ENCODE measurements around the gene PREB. TPM values are rescaled to one million over a fixed set of nuclear protein-coding genes. Genes with fewer than 3 reads are reported as not detected.
A peak's percentile ranks its signal among the peaks of the same experiment; 100 is the strongest.
"Not testable (repeated sequence)": the region's sequence is repeated elsewhere in the genome, so short reads cannot be mapped to it uniquely, and the experiment has no call there.

PREB gene
- total RNA-seq, 2 donors from 2014 or later = 50.1 to 51.5 TPM

DNA sequence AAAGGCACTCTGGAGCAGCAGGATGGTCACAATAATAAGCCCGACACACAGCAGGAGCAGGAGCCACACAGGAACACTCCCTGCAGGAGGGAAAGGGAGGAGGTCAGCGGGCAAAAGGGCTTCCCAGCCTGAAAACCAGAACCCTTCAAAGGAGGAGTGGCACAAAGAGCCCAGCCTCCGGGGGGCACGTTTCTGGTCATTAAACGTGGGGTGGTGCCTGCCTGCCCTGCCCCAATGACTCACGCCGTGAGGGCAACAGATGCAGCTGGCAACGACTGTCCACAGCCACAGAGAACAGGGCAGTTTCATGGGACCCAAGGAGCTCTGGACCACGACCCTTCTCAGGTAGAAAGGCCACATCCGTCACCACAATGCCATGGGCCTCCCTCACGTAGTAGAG lies 3.0 kb downstream of the PREB start:
- intact Hi-C loops (cut with DNase I) = no loop called here
- no peak for ATAC-seq
- no peak for DNase-seq

DNA sequence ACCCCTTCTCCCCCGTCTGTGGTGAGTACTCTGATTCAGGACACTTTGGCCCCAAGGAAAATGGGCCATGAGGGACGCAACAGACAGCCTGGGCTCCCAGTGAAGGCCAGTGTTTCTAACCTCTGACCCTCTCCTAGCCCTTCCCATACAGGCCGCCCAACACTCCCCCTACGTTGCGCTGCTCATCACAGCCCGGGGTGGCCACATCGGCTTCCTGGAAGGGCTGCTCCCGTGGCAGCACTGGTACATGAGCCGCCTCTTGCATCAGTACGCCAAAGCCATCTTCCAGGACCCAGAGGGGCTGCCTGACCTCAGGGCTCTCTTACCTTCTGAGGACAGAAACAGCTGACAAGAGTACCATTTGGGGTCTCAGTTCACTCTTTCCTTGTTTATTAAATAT lies 4.0 kb downstream of the PREB start:
- intact Hi-C loops (cut with DNase I) = no loop called here
- ATAC-seq = no peak

DNA sequence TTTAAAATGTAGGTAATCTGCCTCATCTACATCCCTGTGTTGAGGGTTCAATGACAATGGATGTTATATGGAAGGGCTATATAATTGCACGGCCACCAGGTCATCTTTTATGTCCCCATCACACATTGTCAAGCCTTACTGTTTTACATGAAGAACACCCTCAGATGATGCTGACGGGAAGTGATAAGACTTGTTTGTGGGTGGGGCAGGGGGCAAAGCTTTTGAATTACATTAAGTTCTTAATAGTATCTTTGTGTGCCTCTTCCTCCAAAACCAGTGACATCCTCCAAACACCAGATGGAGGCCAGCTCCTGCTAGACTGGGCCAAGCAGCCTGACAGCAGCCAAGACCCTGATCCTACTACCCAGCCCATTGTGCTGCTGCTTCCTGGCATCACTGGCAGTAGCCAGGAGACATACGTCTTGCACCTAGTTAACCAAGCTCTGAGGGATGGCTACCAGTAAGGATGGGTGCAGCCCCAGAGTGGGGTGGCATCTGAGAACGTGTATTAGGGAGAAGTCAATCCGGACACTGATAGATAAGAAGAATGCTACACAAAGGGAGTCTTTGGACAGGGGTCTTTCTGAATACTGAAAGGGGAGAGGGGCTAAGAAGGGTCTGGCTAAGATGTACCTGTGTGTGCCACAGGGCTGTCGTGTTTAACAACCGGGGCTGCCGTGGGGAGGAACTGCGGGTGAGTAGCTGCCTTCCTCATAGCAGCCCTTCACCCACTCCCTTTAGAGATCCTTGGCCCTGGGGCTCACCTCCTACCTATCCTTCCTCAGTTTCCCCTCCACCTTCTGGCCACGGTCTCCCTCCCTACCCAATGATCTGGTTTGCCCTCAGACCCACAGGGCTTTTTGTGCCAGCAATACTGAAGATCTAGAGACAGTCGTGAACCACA lies 5.5 kb downstream of the PREB start:
- ATAC-seq (no peak), DNase-seq (no peak)
- intact Hi-C loops (cut with DNase I) = no loop called here

More for the DNA sequence above, 4.0 kb downstream of the PREB start:
- DNase-seq = no peak

DNA sequence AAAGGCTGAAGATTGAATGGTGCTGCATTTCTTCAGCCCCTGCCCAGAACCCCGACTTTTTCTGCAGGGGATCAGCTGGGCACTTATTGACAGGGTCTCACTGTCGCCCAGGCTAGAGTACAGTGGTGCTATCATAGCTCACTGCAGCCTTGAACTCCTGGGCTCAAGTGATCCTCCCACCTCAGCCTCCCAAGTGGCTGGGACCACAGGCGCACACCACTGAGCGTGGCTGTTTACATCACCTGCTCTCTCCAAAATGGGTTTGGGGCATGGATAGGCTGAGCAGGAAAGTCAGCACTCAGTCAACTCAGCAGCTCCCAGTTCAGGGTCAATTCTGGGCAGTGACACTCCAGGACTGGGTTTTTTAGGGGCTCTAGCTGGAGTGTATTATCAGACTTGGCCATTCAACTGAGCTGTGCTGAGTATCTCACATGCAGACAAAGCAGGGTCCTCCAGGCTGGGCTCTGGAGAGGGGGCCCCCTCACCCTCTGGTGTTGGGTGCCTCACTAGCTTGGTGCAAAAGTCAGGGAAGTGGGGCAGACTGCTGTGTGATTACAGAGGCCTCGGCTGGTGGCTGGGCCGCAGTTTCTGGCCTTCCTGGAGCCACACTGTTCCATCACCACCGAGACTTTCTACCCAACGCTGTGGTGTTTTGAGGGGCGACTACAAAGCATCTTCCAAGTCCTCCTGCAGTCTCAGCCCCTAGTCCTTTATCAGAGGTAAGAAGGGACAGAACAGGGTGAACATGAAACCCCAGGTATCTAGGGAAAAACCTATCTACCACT lies 6.4 kb downstream of the PREB start:
- intact Hi-C loops (cut with DNase I) = no loop called here
- DNase-seq (no peak), ATAC-seq (no peak)

DNA sequence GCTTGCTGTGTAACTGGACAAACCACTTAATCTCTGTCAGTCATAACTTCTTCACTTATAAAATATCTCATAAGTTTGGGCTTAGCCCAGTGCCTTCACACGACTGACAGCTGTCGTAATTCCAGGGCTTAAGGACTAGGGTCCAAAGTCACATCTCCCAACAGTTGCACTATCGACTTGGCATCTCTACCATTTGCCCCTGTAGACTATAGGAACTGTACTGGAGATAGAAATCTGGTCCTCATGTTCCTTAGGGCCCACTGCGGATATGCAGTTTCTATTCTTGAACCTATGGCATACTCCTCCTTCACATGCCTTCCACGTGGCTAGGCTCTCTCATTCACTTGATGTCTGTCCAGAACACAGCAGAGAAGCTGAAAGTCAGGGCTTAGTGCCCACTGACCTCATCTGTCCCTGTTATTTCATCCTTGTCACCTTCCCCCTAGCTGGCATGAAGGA lies 8.2 kb downstream of the PREB start:
- intact Hi-C loops (cut with DNase I) = no loop called here
- ATAC-seq = peak; percentile 4 to 62
- DNase-seq = no peak

DNA sequence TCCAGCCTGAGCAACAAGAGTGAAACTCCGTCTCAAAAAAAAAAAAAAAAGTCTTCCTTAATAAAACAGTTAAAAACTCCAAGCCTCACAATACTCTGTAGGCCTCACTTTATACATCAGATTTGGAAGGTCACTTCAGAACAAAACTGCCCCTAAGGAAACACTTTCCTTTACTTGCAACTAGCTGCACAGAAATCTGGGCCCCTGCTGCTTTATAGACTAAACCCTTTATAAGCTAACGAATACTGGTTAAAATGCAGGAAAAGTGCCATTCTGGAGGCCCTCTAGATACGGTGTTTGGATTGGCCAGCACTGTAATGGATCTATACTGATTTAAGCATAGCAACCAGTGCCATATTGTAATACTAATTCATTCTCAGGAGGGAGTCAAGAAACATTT lies 9.3 kb downstream of the PREB start:
- intact Hi-C loops (cut with DNase I) = no loop called here
- ATAC-seq = no peak

DNA sequence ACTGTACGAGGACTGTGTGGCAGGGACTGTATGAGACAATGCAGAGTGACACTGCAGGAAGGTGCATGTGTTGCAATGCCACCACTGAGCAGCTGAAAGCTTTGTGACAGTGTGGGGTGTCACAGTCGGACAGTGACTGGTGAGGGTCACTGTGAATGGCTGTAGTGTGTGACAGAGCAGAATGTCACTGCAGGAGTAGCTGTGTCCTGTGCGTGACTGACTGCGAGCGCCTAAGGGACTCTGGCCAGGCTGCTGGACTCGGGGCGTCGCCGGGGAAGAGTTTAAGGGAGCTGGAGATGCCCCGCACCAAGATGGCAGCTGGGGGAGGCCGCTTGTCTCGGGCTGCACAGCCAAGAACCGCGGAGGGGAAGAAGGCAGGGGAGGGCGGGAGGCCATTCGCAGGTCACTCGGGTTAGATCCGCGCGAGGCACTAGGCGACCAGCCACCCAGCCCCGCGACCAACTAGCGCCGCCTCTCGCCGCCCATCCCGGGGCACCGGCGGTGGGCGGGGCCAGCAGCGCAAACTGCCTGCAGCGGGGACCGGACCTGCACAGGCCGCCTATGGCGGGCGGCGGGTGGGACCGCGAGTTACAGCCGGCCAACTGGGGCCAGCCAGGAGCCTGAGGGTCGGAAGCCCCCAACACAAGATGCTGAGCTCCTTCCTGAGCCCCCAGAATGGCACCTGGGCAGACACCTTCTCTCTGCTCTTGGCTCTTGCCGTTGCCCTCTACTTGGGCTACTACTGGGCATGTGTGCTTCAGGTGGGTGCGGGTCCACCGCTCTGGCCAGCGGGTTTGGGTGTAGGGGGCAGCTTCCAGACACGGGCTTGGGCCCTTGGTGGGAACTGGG lies 10.9 kb downstream of the PREB start, which contains the start of gene ABHD1:
ABHD1 (plus strand) TSS at position 514 of the 849 bp plus-strand sequence; CDS start at position 648, 134 bp downstream.
- DNase-seq (peak; percentile 74), ATAC-seq (peak; percentile 84 to 86)
- intact Hi-C loops (cut with DNase I) = no loop called here

More for the DNA sequence above, 9.3 kb downstream of the PREB start:
- no peak for DNase-seq

DNA sequence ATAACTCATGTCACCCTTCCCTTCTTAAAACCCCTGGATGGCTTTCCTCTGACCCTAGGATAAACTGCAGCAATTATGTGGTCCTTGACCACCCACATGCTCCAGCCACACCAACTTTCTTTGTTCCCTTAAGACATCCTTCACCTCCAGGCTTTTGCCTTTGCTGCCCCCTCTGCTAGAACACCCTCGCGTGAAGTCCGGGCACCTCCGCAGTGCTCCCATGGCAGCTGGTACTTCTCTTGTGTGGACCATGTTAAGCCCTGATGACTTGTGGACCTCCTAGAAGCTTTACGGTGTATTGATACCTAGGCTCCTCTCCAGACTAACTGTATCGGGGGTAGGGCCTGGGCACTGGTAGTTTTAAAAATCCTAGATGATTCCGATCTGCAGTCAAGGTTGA lies 11.6 kb downstream of the PREB start:
- DNase-seq = no peak
- intact Hi-C loops (cut with DNase I) = no loop called here
- ATAC-seq = no peak

DNA sequence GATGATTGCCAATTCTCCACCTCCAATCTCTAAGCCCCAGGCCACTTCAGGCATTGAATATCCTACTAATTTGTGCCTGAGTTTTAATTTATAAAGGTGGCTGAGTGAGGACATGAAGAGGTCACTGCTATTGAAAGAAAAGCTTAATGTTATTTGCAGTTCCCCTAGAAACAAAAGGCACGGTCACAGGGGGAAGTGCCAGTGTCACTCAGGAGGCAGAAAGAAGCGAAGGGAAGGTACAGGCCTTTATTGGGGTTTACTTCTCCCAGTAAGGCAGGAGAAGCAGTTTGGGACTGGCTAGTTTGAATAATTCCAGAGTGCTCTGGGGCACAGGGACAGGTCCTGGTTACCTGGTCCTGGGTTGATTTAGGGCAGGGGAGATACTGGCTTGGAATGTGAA lies 12.5 kb downstream of the PREB start:
- ATAC-seq = no peak
- intact Hi-C loops (cut with DNase I) = no loop called here

DNA sequence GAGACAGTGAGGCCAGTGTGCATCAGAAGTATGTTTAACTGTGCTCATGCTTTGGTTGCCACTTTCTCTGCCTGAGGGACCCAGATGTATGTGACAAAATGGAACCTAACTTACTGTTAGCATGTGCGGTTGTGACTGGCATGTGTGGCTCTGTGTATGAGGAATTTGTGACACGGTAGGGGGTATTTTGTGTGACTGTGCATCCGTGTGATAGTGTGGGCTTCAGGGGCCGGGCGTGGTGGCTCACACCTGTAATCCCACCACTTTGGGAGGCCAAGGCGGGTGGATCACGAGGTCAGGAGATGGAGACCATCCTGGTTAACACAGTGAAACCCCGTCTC lies 15.1 kb downstream of the PREB start:
- ATAC-seq; intact Hi-C loops (cut with DNase I); DNase-seq: not testable (repeated sequence)

More for the DNA sequence above, 12.5 kb downstream of the PREB start:
- no peak for DNase-seq

DNA sequence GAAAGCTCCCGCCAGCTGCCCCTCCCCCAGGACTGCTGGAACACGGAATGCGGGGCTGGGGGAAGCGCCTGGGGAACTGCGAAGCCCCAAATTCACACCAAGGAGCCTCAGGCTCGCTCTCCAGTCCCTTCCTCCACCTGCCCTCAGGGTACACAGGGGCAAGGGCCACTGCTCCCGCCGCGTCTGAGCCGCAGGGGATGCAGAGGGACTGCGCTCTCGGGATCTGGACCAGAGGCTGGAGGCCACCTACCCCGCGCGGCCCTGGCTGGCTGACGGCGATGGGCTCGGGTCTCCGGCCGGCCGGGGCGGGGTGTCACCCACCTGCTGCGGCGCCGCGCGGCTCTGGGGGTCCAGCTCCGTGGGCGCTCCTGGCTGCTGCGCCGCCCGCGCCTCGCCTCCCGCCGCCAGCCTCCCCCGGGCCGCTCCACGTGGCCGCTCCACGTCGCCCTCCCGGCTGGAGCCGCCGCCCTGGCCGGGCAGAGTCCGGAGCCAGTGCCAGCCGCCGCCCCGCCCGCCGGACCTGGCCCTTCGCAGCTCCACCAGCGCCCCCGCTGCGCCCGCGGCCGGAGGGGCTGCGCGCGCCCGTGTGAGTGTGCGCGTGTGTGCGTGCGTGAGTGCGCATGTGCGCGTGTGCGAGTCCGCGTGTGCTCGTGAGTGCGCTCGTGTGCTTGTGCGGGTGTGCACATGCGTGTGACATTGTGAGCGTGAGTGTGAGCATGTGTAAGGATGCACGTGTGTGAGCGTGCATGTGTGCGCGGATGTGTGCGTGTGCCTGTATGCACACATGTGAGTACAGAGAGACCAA lies 15.7 kb downstream of the PREB start, which contains the start of gene CGREF1:
CGREF1 (minus strand) TSS at position 604 of the 805 bp plus-strand sequence. CDS start 14,762 bp downstream, outside the sequence.
- intact Hi-C loops (cut with DNase I) = no loop called here
- DNase-seq (no peak), ATAC-seq (peak; percentile 20 to 28)

DNA sequence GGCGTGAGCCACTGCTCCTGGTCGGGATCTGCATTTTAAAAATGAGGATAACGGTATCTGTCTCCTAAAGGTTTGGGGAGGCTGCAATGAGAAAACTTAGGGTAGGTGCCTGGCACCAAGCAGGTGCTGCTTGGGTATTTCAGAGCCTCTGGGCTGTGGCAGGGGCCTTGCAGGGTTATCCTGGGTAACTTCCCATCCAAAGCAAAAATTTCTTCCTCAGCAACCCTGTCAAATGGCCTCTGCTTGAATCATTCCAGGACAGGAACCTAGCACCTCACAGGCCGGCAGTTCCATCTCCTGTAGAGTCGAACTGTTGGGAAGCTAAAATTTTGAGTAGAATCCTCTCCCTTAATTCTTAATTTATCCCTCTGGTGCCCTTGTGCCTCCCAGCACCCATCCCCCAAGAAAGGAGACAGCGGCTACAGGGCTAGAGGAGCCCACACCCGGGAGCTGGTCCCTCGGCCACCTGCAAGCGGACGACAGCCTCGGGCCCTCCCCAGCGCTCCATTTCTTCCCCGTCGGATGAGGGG lies 16.4 kb downstream of the PREB start:
- no peak for DNase-seq
- ATAC-seq = no peak
- intact Hi-C loops (cut with DNase I) = no loop called here

DNA sequence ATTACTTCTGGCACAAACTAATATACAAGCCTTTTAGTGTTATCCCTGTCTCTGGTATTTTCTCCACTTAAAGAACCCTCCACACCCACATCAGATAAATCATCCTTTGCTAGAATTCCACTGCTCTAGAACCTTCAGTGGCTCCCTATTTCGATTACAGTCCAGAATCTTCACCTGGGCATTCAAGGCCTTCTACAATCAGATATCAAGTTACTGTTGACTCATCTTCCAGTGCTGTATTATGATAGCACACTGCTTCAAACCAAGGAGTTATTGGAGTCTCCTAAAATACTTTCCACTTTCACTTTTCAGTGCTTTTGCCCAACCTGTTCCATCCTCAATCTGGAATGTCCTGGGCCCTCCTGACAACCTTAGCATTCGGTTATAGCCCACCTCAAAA lies 18.9 kb downstream of the PREB start:
- intact Hi-C loops (cut with DNase I) = no loop called here
- no peak for ATAC-seq
- no peak for DNase-seq

DNA sequence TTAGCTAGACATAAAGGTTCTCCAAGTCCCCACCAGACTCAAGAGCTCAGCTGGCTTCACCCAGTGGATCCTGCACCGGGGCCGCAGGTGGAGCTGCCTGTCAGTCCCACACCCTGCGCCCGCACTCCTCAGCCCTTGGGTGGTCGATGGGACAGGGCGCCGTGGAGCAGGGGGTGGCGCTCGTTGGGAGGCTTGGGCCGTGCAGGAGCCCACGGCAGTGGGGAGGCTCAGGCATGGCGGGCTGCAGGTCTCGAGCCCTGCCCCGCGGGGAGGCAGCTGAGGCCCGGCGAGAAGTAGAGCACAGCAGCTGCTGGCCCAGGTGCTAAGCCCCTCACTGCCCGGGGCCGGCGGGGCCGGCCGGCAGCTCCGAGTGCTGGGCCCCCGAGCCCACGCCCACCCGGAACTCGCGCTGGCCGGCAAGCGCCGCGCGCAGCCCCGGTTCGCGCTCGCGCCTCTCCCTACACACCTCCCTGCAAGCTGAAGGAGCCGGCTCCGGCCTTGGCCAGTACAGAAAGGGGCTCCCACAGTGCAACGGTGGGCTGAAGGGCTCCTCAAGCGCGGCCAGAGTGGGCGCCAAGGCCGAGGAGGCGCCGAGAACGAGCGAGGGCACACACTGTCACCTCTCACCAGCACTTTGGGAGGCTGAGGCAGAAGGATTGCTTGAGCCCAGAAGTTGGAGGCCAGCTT lies 22.9 kb downstream of the PREB start:
- ATAC-seq; DNase-seq; intact Hi-C loops (cut with DNase I): not testable (repeated sequence)

DNA sequence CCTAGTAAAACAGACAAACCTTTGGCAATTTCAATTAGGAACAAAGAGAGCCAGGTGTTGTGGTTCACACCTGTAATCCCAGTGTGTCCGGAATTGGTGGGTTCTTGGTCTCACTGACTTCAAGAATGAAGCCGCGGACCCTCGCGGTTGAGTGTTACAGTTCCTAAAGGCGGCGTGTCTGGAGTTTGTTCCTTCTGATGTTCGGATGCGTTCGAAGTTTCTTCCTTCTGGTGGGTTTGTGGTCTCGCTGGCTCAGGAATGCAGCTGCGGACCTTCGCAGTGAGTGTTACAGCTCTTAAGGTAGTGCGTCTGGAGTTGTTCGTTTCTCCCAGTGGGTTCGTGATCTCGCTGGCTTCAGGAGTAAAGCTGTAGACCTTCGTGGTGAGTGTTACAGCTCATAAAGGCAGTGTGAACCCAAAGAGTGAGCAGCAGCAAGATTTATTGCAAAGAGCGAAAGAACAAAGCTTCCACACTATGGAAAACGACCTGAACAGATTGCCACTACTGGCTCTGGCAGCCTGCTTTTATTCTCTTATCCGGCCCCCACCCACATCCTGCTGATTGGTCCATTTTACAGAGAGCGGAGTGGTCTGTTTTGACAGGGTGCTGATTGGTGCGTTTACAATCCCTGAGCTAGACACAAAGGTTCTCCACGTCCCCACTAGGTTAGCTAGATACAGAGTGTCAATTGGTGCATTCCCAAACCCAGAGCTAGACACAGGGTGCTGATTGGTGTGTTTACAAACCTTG lies 23.7 kb downstream of the PREB start:
- ATAC-seq; DNase-seq; intact Hi-C loops (cut with DNase I): not testable (repeated sequence)

DNA sequence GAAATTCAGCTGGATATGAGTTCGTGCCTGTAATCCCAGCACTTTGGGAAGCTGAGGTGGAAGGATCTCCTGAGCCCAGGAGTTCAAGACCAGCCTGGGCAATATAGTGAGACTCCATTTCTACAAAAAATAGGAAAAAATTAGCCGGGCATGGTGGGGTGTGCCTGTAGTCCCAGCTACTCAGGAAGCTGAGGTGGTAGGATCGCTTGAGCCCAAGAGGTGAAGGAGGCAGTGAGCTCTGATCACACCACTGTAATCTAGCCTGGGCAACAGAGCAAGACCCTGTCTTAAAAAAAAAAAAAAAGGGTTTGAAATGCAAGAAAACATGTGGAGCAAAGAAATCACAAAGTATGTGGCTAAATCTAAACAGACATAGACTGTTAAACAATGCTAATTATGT lies 25.4 kb downstream of the PREB start:
- intact Hi-C loops (cut with DNase I) = no loop called here
- ATAC-seq = no peak
- DNase-seq = no peak

DNA sequence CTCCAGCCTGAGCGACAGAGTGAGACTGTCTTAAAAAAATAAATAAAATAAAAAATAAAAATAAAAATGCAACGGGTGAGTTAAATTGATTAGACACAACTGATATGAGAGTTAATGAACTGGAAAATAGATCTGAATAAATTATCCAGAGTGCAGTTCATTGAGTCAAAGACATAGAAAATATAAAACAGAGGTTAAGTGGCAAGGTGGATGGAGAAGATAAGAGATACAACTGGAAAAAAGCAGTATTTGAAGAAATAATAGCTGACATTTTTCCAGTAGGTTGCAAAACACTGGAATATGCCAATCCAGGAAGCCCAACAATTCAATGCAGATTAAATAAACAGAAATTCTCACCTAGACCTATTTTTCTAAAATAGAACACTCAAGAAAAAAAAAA lies 26.2 kb downstream of the PREB start:
- no peak for ATAC-seq
- no peak for DNase-seq
- intact Hi-C loops (cut with DNase I) = no loop called here

Measured in left cardiac atrium (tissue), 4 donors.